Measurements from ENCODE around the gene BTBD9.

DNA sequence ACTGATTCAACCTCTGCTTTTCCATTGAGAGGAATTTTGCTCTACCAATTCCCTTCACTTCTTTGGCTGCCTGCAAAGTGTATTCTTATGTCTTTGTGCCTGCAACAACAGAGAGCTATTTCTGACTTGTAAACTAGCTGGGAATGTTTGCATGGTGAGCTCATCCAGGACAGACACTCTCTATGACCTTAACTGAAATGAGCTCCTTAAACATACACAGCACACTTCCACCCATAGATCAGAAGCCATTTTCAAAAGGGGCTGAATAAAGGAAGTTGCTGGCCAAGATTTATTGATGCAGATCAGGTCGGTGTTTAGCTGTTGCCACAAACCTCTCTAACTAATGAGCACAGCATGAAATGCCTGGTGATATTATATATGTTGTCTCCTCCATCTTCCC, 377.7 kb downstream of the BTBD9 start:
- TF ChIP-seq, protein P1, sequence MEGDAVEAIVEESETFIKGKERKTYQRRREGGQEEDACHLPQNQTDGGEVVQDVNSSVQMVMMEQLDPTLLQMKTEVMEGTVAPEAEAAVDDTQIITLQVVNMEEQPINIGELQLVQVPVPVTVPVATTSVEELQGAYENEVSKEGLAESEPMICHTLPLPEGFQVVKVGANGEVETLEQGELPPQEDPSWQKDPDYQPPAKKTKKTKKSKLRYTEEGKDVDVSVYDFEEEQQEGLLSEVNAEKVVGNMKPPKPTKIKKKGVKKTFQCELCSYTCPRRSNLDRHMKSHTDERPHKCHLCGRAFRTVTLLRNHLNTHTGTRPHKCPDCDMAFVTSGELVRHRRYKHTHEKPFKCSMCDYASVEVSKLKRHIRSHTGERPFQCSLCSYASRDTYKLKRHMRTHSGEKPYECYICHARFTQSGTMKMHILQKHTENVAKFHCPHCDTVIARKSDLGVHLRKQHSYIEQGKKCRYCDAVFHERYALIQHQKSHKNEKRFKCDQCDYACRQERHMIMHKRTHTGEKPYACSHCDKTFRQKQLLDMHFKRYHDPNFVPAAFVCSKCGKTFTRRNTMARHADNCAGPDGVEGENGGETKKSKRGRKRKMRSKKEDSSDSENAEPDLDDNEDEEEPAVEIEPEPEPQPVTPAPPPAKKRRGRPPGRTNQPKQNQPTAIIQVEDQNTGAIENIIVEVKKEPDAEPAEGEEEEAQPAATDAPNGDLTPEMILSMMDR (IDR thresholded peaks at IDR 0.05) = no peak
- TF ChIP-seq POLR2A (IDR thresholded peaks at IDR 0.05; ENCODE audit: low read length) (no peak), SMC3 (IDR thresholded peaks at IDR 0.05) (no peak), ZSCAN20 (CRISPR knock-in tag; IDR thresholded peaks at IDR 0.05) (no peak), FOSL2 (IDR thresholded peaks at IDR 0.05) (no peak), FOSL2 (CRISPR knock-in tag; IDR thresholded peaks at IDR 0.05) (0 out of 2 replicates have a peak, but pooled peaks have one; percentile 3), BHLHE40 (IDR thresholded peaks at IDR 0.05; ENCODE audit: low read depth, low read length) (no peak), JUNB (IDR thresholded peaks at IDR 0.05) (no peak; the same call in 1 of the 2 replicates), ZFP36 (IDR thresholded peaks at IDR 0.05; ENCODE audit: borderline replicate concordance, partially characterized antibody) (no peak), EP300 (IDR thresholded peaks at IDR 0.05) (no peak), ZC3H11A (IDR thresholded peaks at IDR 0.05) (no peak), ESRRA (IDR thresholded peaks at IDR 0.05; ENCODE audit: borderline replicate concordance, low read length) (no peak)

All from A549 (cell line).